Left ventricle myocardium superior (tissue), 1 donor: Measurements from ENCODE around the gene CHST3. TPM values are rescaled to one million over a fixed set of nuclear protein-coding genes. Genes with fewer than 3 reads are reported as not detected.

Experiments used
- ATAC-seq: fragments of 200-7000 bp; cut with Tn5 transposase; one replicate; pipeline ENCODE4 v1.9.1; 2020; ENCODE audit warnings: mild to moderate bottlenecking, moderate library complexity
- DNase-seq: peaks from one replicate; pipeline ENCODE4 v3.0.0-alpha.2; 2020
- intact Hi-C: fragments of 100-400 bp; cut with micrococcal nuclease; formaldehyde crosslinking; loops from one replicate; pipeline ENCODE4 v1.11.0; 2022
- total RNA-seq: library from RNA; stranded (reverse); fragmentation: NEBNext Ultra II Directional; extraction: Animal tissue kit (Norgen Biotek cat#: 25700); gene quantifications from one replicate; pipeline ENCODE4 v1.2.1, GENCODE V29; 2021
- donor health status: DM: no; HTN: yes; CAD: no; lungs with severe emphysema.

Gene CHST3
- total RNA-seq, 1 donor from 2014 or later, result 18.5 TPM

GRCh38 chr10:72037811-72038210 is 73.6 kb downstream of the CHST3 start:
- intact Hi-C loops, result no loop called here
- ATAC-seq (no peak), DNase-seq (no peak)

GRCh38 chr10:72038458-72039001 is 74.3 kb downstream of the CHST3 start:
- ATAC-seq (peak; percentile 38), DNase-seq (no peak)
- intact Hi-C loops, result no loop called here

DNA sequence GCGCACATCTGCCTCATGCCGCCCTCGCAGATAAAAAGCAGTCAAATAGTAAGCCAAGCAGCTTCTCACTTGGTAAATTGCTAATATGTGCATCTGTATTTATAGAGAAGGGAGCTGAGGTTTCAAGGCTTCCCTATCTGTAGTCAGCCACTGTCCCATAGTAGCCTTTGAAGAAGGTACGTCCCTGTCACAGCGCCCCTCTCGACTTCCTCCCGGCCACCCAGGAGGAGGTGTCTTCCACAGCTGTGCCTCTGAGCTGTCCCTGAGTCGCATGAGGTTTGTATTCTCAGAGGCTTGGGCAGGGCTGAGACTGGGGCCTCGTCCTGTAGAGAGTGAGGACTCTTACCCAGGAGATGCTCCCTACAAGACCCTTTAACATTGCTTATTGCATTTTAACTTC is 75.2 kb downstream of the CHST3 start:
- intact Hi-C loops, result no loop called here
- no peak for DNase-seq

GRCh38 chr10:72041491-72041890 is 77.3 kb downstream of the CHST3 start:
- intact Hi-C loops, result no loop called here
- DNase-seq (no peak), ATAC-seq (no peak)

More for the DNA sequence above, 75.2 kb downstream of the CHST3 start:
- ATAC-seq, result no peak

GRCh38 chr10:72043016-72043834 is 79.0 kb downstream of the CHST3 start:
- intact Hi-C loops, result no loop called here
- DNase-seq (no peak), ATAC-seq (no peak)

- intact Hi-C loops, result loop anchor here (2.0 kb wide), 1 partner anchor 86 kb away; no protein-coding TSS in a partner anchor
- DNase-seq (peak; percentile 72), ATAC-seq (peak; percentile 84)
Measured at GRCh38 chr10:72044417-72045041, 80.3 kb downstream of the CHST3 start.

- no peak for ATAC-seq
- DNase-seq, result no peak
- intact Hi-C loops, result loop anchor here (2.0 kb wide), 1 partner anchor 87 kb away; no protein-coding TSS in a partner anchor
Measured at GRCh38 chr10:72045586-72045985, 81.4 kb downstream of the CHST3 start.

DNA sequence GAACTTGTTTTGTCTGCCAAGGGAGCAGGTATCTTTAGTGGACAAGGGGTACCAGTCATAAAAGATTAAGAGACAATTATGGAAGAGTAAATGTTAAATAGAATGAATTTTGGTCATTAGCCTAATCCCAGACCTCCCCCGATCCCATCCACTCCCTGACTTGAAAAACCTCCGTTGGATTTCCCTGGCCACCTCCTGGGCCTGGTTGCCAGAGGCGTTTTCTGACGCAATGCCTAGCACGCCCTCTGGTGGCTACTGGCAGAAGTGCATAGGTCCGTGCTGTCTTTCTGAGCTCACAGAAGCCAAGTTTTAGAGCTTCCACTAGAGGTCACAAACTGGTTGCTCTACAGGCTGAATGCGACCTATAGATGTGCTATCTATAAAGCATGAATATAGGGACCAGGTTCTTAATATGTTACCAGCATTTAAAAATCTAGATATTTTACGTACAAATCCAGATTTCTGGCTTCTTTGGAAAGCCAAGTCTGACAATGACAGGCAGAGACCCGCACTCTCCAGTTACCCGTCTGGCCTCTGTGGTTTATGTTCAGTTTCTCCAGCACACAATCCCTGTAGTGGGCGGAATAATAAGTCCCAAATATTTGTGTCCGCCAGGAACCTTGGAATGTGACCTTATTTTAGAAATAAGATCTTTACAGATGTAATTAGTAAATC is 84.4 kb downstream of the CHST3 start:
- ATAC-seq (peak; percentile 83), DNase-seq (peak; percentile 91)
- intact Hi-C loops, result no loop called here

DNA sequence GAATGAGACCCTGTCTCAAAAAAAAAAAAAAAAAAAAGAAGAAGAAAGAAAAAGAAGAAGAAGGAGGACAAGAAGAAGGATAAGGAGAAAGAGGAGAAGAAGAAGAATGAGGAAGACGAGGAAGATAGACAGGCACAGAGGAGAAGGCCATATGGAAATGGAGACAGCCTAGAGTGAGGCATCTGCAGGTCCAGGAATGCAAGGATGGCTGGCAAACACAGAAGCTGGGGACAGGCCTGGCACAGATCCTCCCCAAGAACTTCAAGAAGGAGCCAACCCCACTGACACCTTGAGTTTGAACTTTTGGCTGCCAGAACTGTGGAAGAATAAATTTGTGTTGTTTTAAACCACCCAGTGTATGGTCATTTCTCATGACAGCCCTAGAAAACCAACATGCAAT is 85.3 kb downstream of the CHST3 start:
- DNase-seq (no peak), ATAC-seq (no peak)
- intact Hi-C loops, result no loop called here

DNA sequence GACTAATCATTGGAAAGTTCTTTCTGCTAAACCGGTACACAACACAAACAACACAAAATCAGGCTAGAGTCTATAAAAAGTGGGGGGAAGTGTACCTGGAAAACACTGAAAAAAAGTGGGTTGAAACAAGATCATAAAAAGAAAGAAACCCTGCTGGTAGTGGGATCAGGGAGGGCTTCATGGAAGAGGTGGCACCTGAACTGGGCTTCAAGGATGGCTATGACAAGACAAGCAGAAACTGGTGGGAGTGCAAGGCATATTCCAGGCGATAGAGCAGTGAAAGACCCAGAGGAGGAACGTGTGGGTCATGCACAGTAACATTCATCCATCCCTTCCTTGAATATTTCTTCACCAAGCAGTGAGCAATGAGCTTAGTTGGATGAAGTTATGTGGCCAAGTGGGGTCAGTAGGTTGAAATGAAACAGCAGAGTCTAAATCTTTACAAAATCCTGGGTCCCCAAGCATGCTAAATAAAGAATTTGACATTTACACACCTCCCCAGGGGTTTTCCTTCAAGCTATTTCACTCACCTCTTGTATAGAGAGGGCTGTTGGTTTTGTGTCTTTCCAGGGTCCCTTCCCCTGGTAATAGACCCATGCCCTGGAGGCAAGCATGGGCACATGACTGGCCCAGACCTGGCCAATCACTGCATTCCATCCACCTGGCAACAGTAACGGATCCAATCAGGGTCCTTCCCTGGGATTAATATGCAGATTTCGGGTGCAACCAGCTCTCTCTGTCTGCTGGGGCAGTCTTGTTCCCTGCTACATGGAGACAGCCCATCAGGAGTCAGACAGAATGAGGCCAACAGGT is 86.0 kb downstream of the CHST3 start:
- ATAC-seq (no peak), DNase-seq (no peak)
- intact Hi-C loops, result no loop called here

DNA sequence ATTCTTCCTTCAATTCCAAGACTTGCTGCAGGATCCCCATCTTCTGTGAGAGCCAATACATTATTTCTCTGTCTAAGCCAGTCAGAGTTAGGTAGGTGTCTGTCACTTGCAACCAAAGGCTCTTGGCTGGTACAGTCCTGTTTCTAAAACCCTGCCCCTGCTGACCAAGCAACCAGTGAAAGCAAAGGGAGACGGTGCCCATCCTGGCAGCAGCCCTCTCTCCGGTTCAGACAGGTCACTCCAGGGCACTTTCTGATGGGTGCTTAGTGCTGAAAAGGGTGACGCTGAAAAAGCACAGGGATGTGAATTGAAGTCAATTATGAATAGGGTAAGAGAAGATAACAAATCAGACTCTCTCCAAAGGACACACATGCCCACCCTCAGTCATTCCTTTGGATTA is 86.7 kb downstream of the CHST3 start:
- intact Hi-C loops, result no loop called here
- ATAC-seq (peak; percentile 37), DNase-seq (no peak)

GRCh38 chr10:72053690-72054089 is 89.5 kb downstream of the CHST3 start:
- intact Hi-C loops, result no loop called here
- no peak for ATAC-seq
- DNase-seq, result no peak

GRCh38 chr10:72056113-72056512 is 91.9 kb downstream of the CHST3 start:
- intact Hi-C loops, result no loop called here
- peak; percentile 67 for DNase-seq
- peak; percentile 69 for ATAC-seq

- DNase-seq, result no peak
- intact Hi-C loops, result no loop called here
- peak; percentile 26 for ATAC-seq
Measured at GRCh38 chr10:72056932-72057751, 92.9 kb downstream of the CHST3 start.

GRCh38 chr10:72058347-72058898 is 94.2 kb downstream of the CHST3 start:
- DNase-seq (no peak), ATAC-seq (peak; percentile 63)
- intact Hi-C loops, result no loop called here

GRCh38 chr10:72058989-72059842 is 95.0 kb downstream of the CHST3 start:
- DNase-seq (no peak), ATAC-seq (no peak)
- intact Hi-C loops, result no loop called here
